Omental fat pad (tissue), 4 donors: ENCODE data around the gene MROH2A. TPM values are rescaled to one million over a fixed set of nuclear protein-coding genes. Genes with fewer than 3 reads are reported as not detected.
"Not testable (repeated sequence)": the region's sequence is repeated elsewhere in the genome, so short reads cannot be mapped to it uniquely, and the experiment has no call there.

Experiments
- ATAC-seq: fragments of 150-250 bp; one replicate; pipeline ENCODE4 v1.9.1; 2016; ENCODE audit warnings: mild to moderate bottlenecking, moderate library complexity; ENCODE audit not compliant: low FRiP score
- DNase-seq: peaks from one replicate; pipeline ENCODE4 v3.0.0-alpha.2; 2019; ENCODE audit warnings: low spot score
- CTCF ChIP-seq, 3 donors: fragments of 450-650 bp; IDR thresholded peaks; one replicate each; pipeline ENCODE4 v1.5.1; 2016 to 2017; ENCODE audit warnings: antibody characterized with exemption in 3 of 3, mild to moderate bottlenecking in 3 of 3, moderate library complexity in 2 of 3
- total RNA-seq, 4 donors: library from RNA; depleted of rRNA; stranded (reverse); fragments of >200 nt; gene quantifications; one replicate each; pipeline ENCODE4 v1.1.0, GENCODE V29; 2016

The MROH2A gene
- total RNA-seq, 4 donors from 2014 or later, result not detected

GRCh38 chr2:233871432-233871831 is 93.3 kb downstream of the MROH2A start:
- DNase-seq (no peak), ATAC-seq (no peak)
- TF ChIP-seq CTCF (IDR thresholded peaks at IDR 0.05), result no peak

GRCh38 chr2:233872125-233872524 is 94.0 kb downstream of the MROH2A start:
- not testable (repeated sequence) for DNase-seq, ATAC-seq

- DNase-seq (no peak), ATAC-seq (no peak)
- no peak for TF ChIP-seq CTCF (IDR thresholded peaks at IDR 0.05)
Observed at GRCh38 chr2:233882353-233882752, 104.2 kb downstream of the MROH2A start.

Other genes starting within 250 kb of the MROH2A start
- gene USP40, start 211.5 kb upstream of the MROH2A start, total RNA-seq, result 10 to 100 TPM; 23.4 to 50.6 (median 35.1) TPM
- gene UGT1A8, start 160.7 kb upstream of the MROH2A start, total RNA-seq, result not detected
- not detected for gene UGT1A10, start 141.9 kb upstream of the MROH2A start, total RNA-seq
- not detected for gene UGT1A9, start 106.4 kb upstream of the MROH2A start, total RNA-seq
- gene UGT1A7, start 96.4 kb upstream of the MROH2A start, total RNA-seq, result not detected
- under 1 TPM in 1 of 4 donors, not detected in 3; 0.82 TPM for gene UGT1A6, start 85.4 kb upstream of the MROH2A start, total RNA-seq
- not detected for gene UGT1A5, start 65.4 kb upstream of the MROH2A start, total RNA-seq
- gene UGT1A4, start 59.6 kb upstream of the MROH2A start, total RNA-seq, result not detected
- gene UGT1A3, start 49.3 kb upstream of the MROH2A start, total RNA-seq, result not detected
- gene UGT1A1, start 18.1 kb upstream of the MROH2A start, total RNA-seq, result not detected
- gene HJURP, start 76.2 kb downstream of the MROH2A start, total RNA-seq, result 1 to 10 TPM in 1 of 4 donors, under 1 TPM in 2, not detected in 1; 0.09 to 2.3 (median 0.13) TPM
- not detected for gene TRPM8, start 139.0 kb downstream of the MROH2A start, total RNA-seq